ENCODE measurements around the gene OGFR.
"Not testable (repeated sequence)": the region's sequence is repeated elsewhere in the genome, so short reads cannot be mapped to it uniquely, and the experiment has no call there.

The OGFR gene

GRCh38 chr20:62841705-62842212 lies 37.1 kb downstream of the OGFR start:
- no peak for DNase-seq

GRCh38 chr20:62843656-62844055 lies 39.0 kb downstream of the OGFR start:
- no peak for DNase-seq

GRCh38 chr20:62844182-62844581 lies 39.5 kb downstream of the OGFR start:
- DNase-seq = no peak

GRCh38 chr20:62845416-62846160 lies 41.0 kb downstream of the OGFR start:
- no peak for DNase-seq

GRCh38 chr20:62846166-62846890 lies 41.7 kb downstream of the OGFR start:
- DNase-seq = no peak

- not testable (repeated sequence) for DNase-seq
Observed at GRCh38 chr20:62848917-62849316, 44.3 kb downstream of the OGFR start.

GRCh38 chr20:62849431-62849830 lies 44.8 kb downstream of the OGFR start:
- DNase-seq = no peak

GRCh38 chr20:62850333-62850974 lies 45.8 kb downstream of the OGFR start:
- no peak for DNase-seq

- DNase-seq = no peak
Observed at GRCh38 chr20:62852196-62852595, 47.6 kb downstream of the OGFR start.

- DNase-seq = no peak
Observed at GRCh38 chr20:62852841-62853240, 48.2 kb downstream of the OGFR start.

- DNase-seq = not testable (repeated sequence)
Observed at GRCh38 chr20:62853304-62853703, 48.7 kb downstream of the OGFR start.

GRCh38 chr20:62854121-62854520 lies 49.5 kb downstream of the OGFR start:
- DNase-seq = no peak

- DNase-seq = no peak
Observed at GRCh38 chr20:62855120-62855519, 50.5 kb downstream of the OGFR start.

- DNase-seq = no peak
Observed at GRCh38 chr20:62856931-62857619, 52.4 kb downstream of the OGFR start.

GRCh38 chr20:62858058-62858830 lies 53.6 kb downstream of the OGFR start:
- no peak for DNase-seq

GRCh38 chr20:62859721-62860120 lies 55.1 kb downstream of the OGFR start:
- no peak for DNase-seq

GRCh38 chr20:62860391-62860923 lies 55.8 kb downstream of the OGFR start:
- DNase-seq = no peak

GRCh38 chr20:62860924-62861691 lies 56.5 kb downstream of the OGFR start:
- DNase-seq = peak; percentile 7

GRCh38 chr20:62861726-62862336 lies 57.2 kb downstream of the OGFR start, which contains the start of gene TCFL5:
TSS of gene TCFL5 (minus strand) at chr20:62861822. CDS start at chr20:62861670, 152 bp downstream.
- peak; percentile 81 for DNase-seq
